Measurements from ENCODE around the gene ENPP1. TPM values are rescaled to one million over a fixed set of nuclear protein-coding genes. Genes with fewer than 3 reads are reported as not detected.

The ENPP1 gene
- total RNA-seq, 1 experiment from 2014 or later = 29.7 TPM

DNA sequence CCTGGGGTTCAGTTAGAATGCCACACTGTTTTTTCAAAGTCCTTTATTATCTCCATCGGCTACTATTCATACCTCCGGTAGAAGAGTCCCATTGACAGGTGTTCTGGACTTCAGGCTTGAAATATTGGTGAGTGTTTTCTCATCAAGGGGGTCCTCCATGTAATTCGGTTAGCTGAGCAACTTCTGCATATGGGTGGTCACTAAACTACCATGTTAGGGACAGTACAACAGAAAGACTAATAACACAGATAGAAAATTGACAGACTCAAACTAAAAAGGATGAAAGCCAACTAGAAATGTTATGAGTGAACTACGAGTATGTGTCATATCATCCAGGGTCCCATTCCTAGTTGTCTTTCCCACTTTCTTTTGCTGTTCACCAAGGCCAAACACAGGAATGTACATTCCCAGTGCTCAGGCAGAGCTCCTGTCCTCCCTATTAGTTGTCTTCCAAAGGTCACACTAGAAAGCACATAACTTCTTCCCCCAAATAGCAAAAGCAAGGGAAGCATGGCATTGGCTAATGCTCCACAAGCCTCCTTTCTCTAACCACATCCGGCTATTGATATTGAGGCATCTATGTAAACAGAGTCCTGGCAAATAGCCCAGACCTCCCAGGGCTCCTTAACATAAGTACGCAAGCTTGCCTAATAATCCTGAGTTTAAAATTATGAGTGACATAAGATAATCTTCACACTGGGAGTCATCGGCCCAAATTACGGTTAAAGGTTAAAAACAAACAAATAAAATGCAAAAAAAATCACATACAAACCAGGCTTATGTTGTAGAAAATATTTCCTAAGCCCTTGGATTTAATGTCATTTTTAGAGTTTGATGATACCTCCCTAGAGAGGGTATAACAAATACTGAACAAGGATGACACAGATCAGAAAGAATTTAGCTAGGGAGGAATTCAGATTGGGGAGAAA lies 130.1 kb downstream of the ENPP1 start:
- Mint-ChIP-seq H3K36me3 (peaks cover 3% of the 10 kb centered on the region; the same call in 1 of the 2 replicates), H3K4me1 (peaks cover 27% of the 10 kb centered on the region), H3K9me3 (no peaks in the 10 kb centered on the region), H3K27ac (no peak overlapping the region), H3K4me3 (no peak overlapping the region), H3K27me3 (ENCODE audit: low read depth) (no peaks in the 10 kb centered on the region; the same call in none of the 2 replicates)
- CTCF ChIA-PET = interaction anchor here (1.2 kb wide), 1 partner anchor 15 kb away, joined by 5 read pairs; no protein-coding TSS in a partner anchor
- no peak for TF ChIP-seq ZNF423 (CRISPR knock-in tag; IDR thresholded peaks at IDR 0.05)
- peak; percentile 89 for TF ChIP-seq GABPB1 (CRISPR knock-in tag; IDR thresholded peaks at IDR 0.05)
- no peak for TF ChIP-seq CBFB (CRISPR knock-in tag; IDR thresholded peaks at IDR 0.05; ENCODE audit: low read depth)
- ATAC-seq (peak; percentile 36), DNase-seq (ENCODE audit: low spot score) (no peak)
- POLR2A ChIA-PET = interaction anchor here (0.5 to 1.4 kb wide), 2 partner anchors 12 to 13 kb away, joined by 3 to 6 read pairs; partner anchors contain the start of gene CCN2

Small RNA genes lying within 50 kb of the gene (microRNA-seq; reads per million reads assigned to microRNA genes)
- gene MIR548H5 (ENCODE audit: borderline number of aligned reads) = not detected

Other genes starting within 250 kb of the ENPP1 start
- gene ARG1, start 234.8 kb upstream of the ENPP1 start, total RNA-seq (2021) = 0.15 to 0.53 TPM (median 0.21 TPM) in 3 replicates
- gene MED23, start 179.8 kb upstream of the ENPP1 start, total RNA-seq (2021) = 18.0 to 19.0 TPM (median 18.3 TPM) in 3 replicates
- 0.48 TPM in 1 of 3 replicates, not detected in the others for gene ENPP3, start 170.7 kb upstream of the ENPP1 start, total RNA-seq (2021)
- not detected in 3 replicates for gene OR2A4, start 106.6 kb upstream of the ENPP1 start, total RNA-seq (2021)
- gene CTAGE9, start 97.0 kb upstream of the ENPP1 start, total RNA-seq (2021) = 0.09 TPM in 1 of 3 replicates, not detected in the others
- 67.8 to 75.9 TPM (median 74.7 TPM) in 3 replicates for gene CCN2, start 143.4 kb downstream of the ENPP1 start, total RNA-seq (2021)

All from WTC11 (cell line).